WERI-Rb-1 (cell line): ENCODE data around the gene TFDP2.

Source experiments
- DNase-seq: peaks from one replicate; pipeline ENCODE4 v3.0.0-alpha.2; 2020
- H3K27ac ChIP-seq: fragments of 250-450 bp; sonication (Bioruptor Pico); 2 replicates; pipeline ENCODE4 v1.5.1; 2020; ENCODE audit warnings: mild to moderate bottlenecking, moderate library complexity
- H3K27me3 ChIP-seq: fragments of 250-450 bp; sonication (Bioruptor Pico); 2 replicates; pipeline ENCODE4 v1.5.1; 2021; ENCODE audit warnings: mild to moderate bottlenecking, low read depth, moderate library complexity; ENCODE audit not compliant: insufficient read depth, severe bottlenecking
- H3K36me3 ChIP-seq: fragments of 250-450 bp; sonication (Bioruptor Pico); 2 replicates; pipeline ENCODE4 v1.5.1; 2020; ENCODE audit warnings: mild to moderate bottlenecking, moderate library complexity
- H3K4me3 ChIP-seq: 2 replicates; pipeline ENCODE4 v1.5.1; 2011; ENCODE audit warnings: low read depth, mild to moderate bottlenecking, control low read depth, low read length
- H3K9me3 ChIP-seq: fragments of 250-450 bp; sonication (Bioruptor Pico); 2 replicates; pipeline ENCODE4 v1.5.1; 2021; ENCODE audit warnings: mild to moderate bottlenecking, moderate library complexity; ENCODE audit not compliant: severe bottlenecking
- CTCF ChIP-seq: IDR thresholded peaks from 2 replicates; pipeline ENCODE4 v1.5.1; 2011; ENCODE audit warnings: low read depth, mild to moderate bottlenecking, control low read depth, inconsistent platforms, low read length

TFDP2 gene

GRCh38 chr3:141909408-141909807 is 239.9 kb downstream of the TFDP2 start:
- no peak overlapping the region for H3K27ac ChIP-seq
- DNase-seq: no peak
- peaks cover 55% of the 10 kb centered on the region for H3K36me3 ChIP-seq
- no peaks in the 10 kb centered on the region for H3K27me3 ChIP-seq
- H3K9me3 ChIP-seq: no peaks in the 10 kb centered on the region
- H3K4me3 ChIP-seq: no peak overlapping the region
- no peak for TF ChIP-seq CTCF

- no peak for DNase-seq
- H3K4me3 ChIP-seq: no peak overlapping the region
- H3K9me3 ChIP-seq: no peaks in the 10 kb centered on the region
- H3K27me3 ChIP-seq: no peaks in the 10 kb centered on the region
- H3K27ac ChIP-seq: no peak overlapping the region
- H3K36me3 ChIP-seq: peaks cover 29% of the 10 kb centered on the region
- no peak for TF ChIP-seq CTCF
Observed at GRCh38 chr3:141905129-141905528, 244.2 kb downstream of the TFDP2 start.

GRCh38 chr3:141904203-141904602 is 245.1 kb downstream of the TFDP2 start:
- DNase-seq: no peak
- H3K27ac ChIP-seq: no peak overlapping the region
- no peaks in the 10 kb centered on the region for H3K9me3 ChIP-seq
- no peaks in the 10 kb centered on the region for H3K27me3 ChIP-seq
- H3K4me3 ChIP-seq: no peak overlapping the region
- no peak for TF ChIP-seq CTCF
- peaks cover 23% of the 10 kb centered on the region for H3K36me3 ChIP-seq

- TF ChIP-seq CTCF: no peak
- Histone ChIP-seq H3K27ac (no peak overlapping the region), H3K9me3 (no peaks in the 10 kb centered on the region), H3K4me3 (no peak overlapping the region), H3K36me3 (peaks cover 16% of the 10 kb centered on the region), H3K27me3 (no peaks in the 10 kb centered on the region)
- no peak for DNase-seq
Observed at GRCh38 chr3:141901914-141902313, 247.4 kb downstream of the TFDP2 start.

- no peak for TF ChIP-seq CTCF
- no peak for DNase-seq
Observed at GRCh38 chr3:141900343-141900742, 249.0 kb downstream of the TFDP2 start.

GRCh38 chr3:141898908-141899307 is 250.4 kb downstream of the TFDP2 start:
- Histone ChIP-seq H3K27me3 (no peaks in the 10 kb centered on the region), H3K9me3 (no peaks in the 10 kb centered on the region), H3K36me3 (peaks cover 5% of the 10 kb centered on the region; the same call in 1 of the 2 replicates), H3K4me3 (no peak overlapping the region), H3K27ac (no peak overlapping the region)
- no peak for DNase-seq
- no peak for TF ChIP-seq CTCF

More at GRCh38 chr3:141900343-141900742, 249.0 kb downstream of the TFDP2 start:
- no peaks in the 10 kb centered on the region for H3K27me3 ChIP-seq
- H3K4me3 ChIP-seq: no peak overlapping the region
- no peak overlapping the region for H3K27ac ChIP-seq
- peaks cover 8% of the 10 kb centered on the region for H3K36me3 ChIP-seq
- H3K9me3 ChIP-seq: no peaks in the 10 kb centered on the region
